ENCODE measurements around the gene CD200. TPM values are rescaled to one million over a fixed set of nuclear protein-coding genes. Genes with fewer than 3 reads are reported as not detected.

CD200 gene
- total RNA-seq, 1 experiment from 2014 or later = not detected

- no TSS peak for BruUV-seq (replicated peaks)
- intact Hi-C loops (cut with micrococcal nuclease) = no loop called here
- H3K27me3 ChIP-seq (ENCODE audit: low read length) = peaks cover 17% of the 10 kb centered on the region
- H3K4me2 ChIP-seq (ENCODE audit: low read length) = no peak overlapping the region
- H3K27ac ChIP-seq (ENCODE audit: low read length) = no peak overlapping the region
- no peaks in the 10 kb centered on the region for H3K79me2 ChIP-seq (ENCODE audit: low read length)
- H3K36me3 ChIP-seq (ENCODE audit: low read depth, low read length) = no peaks in the 10 kb centered on the region
- H3K4me1 ChIP-seq (ENCODE audit: insufficient read depth, low read length) = no peaks in the 10 kb centered on the region
- TF ChIP-seq EZH2phosphoT487 (IDR thresholded peaks at IDR 0.05; ENCODE audit: borderline replicate concordance, low read length) (no peak), CTCF (conservative IDR thresholded peaks at IDR 0.05; ENCODE audit: low read depth, low read length) (no peak), EZH2 (IDR thresholded peaks at IDR 0.05; ENCODE audit: low read length, unreplicated experiment) (no peak)
- no peaks in the 10 kb centered on the region for H3F3A ChIP-seq (ENCODE audit: low read length, unreplicated experiment)
- POLR2A ChIA-PET (ENCODE audit: unreplicated experiment) = no interaction called here
- H3K4me3 ChIP-seq (ENCODE audit: low read length) = no peak overlapping the region
- no peak for ATAC-seq
- CTCF ChIA-PET = no interaction called here
- no peak overlapping the region for H3K9ac ChIP-seq (ENCODE audit: low read length)
- peak; percentile 33 for DNase-seq
- no peaks in the 10 kb centered on the region for H4K20me1 ChIP-seq (ENCODE audit: low read length)
- H3K9me2 ChIP-seq (replicated peaks; ENCODE audit: low read length) = no peaks in the 10 kb centered on the region
- H2AFZ ChIP-seq (ENCODE audit: low read length) = no peak overlapping the region
- H3K9me3 ChIP-seq (ENCODE audit: low read length) = no peaks in the 10 kb centered on the region
These were observed 72.9 kb downstream of the CD200 start for GRCh38 chr3:112405845-112406244.

- intact Hi-C loops (cut with micrococcal nuclease) = no loop called here
- ATAC-seq (no peak), DNase-seq (no peak)
- Histone ChIP-seq H3K27me3 (ENCODE audit: low read length) (peaks cover 30% of the 10 kb centered on the region), H3K36me3 (ENCODE audit: low read depth, low read length) (no peaks in the 10 kb centered on the region), H3K9me3 (ENCODE audit: low read length) (no peaks in the 10 kb centered on the region), H3K4me1 (ENCODE audit: insufficient read depth, low read length) (no peaks in the 10 kb centered on the region), H3K4me2 (ENCODE audit: low read length) (no peak overlapping the region), H3K9me2 (replicated peaks; ENCODE audit: low read length) (no peaks in the 10 kb centered on the region), H3K27ac (ENCODE audit: low read length) (no peak overlapping the region), H3F3A (ENCODE audit: low read length, unreplicated experiment) (no peaks in the 10 kb centered on the region), H2AFZ (ENCODE audit: low read length) (no peak overlapping the region), H4K20me1 (ENCODE audit: low read length) (no peaks in the 10 kb centered on the region), H3K4me3 (ENCODE audit: low read length) (no peak overlapping the region), H3K9ac (ENCODE audit: low read length) (no peak overlapping the region), H3K79me2 (ENCODE audit: low read length) (no peaks in the 10 kb centered on the region)
- no TSS peak for BruUV-seq (replicated peaks)
- ChIA-PET CTCF (no interaction called here), POLR2A (ENCODE audit: unreplicated experiment) (interaction anchor here (0.6 kb wide), 1 partner anchor 88 kb away, joined by 8 read pairs; no protein-coding TSS in a partner anchor)
- TF ChIP-seq EZH2phosphoT487 (IDR thresholded peaks at IDR 0.05; ENCODE audit: borderline replicate concordance, low read length) (no peak), CTCF (conservative IDR thresholded peaks at IDR 0.05; ENCODE audit: low read depth, low read length) (no peak), EZH2 (IDR thresholded peaks at IDR 0.05; ENCODE audit: low read length, unreplicated experiment) (no peak)
These were observed 74.4 kb downstream of the CD200 start for GRCh38 chr3:112407214-112407887.

GRCh38 chr3:112407888-112408702 is 75.1 kb downstream of the CD200 start:
- CTCF ChIA-PET = no interaction called here
- no peak for DNase-seq
- TF ChIP-seq EZH2 (IDR thresholded peaks at IDR 0.05; ENCODE audit: low read length, unreplicated experiment) (no peak), CTCF (conservative IDR thresholded peaks at IDR 0.05; ENCODE audit: low read depth, low read length) (no peak), EZH2phosphoT487 (IDR thresholded peaks at IDR 0.05; ENCODE audit: borderline replicate concordance, low read length) (no peak)

More at GRCh38 chr3:112407888-112408702, 75.1 kb downstream of the CD200 start:
- Histone ChIP-seq H3K9me3 (ENCODE audit: low read length) (no peaks in the 10 kb centered on the region), H3K9ac (ENCODE audit: low read length) (no peak overlapping the region), H3K79me2 (ENCODE audit: low read length) (no peaks in the 10 kb centered on the region), H3K4me1 (ENCODE audit: insufficient read depth, low read length) (no peaks in the 10 kb centered on the region), H3K36me3 (ENCODE audit: low read depth, low read length) (no peaks in the 10 kb centered on the region), H3F3A (ENCODE audit: low read length, unreplicated experiment) (no peaks in the 10 kb centered on the region), H3K4me2 (ENCODE audit: low read length) (no peak overlapping the region), H3K9me2 (replicated peaks; ENCODE audit: low read length) (no peaks in the 10 kb centered on the region), H2AFZ (ENCODE audit: low read length) (no peak overlapping the region), H3K4me3 (ENCODE audit: low read length) (no peak overlapping the region), H4K20me1 (ENCODE audit: low read length) (no peaks in the 10 kb centered on the region), H3K27ac (ENCODE audit: low read length) (no peak overlapping the region), H3K27me3 (ENCODE audit: low read length) (peaks cover 37% of the 10 kb centered on the region)
- intact Hi-C loops (cut with micrococcal nuclease) = no loop called here
- BruUV-seq (replicated peaks) = no TSS peak
- no peak for ATAC-seq
- POLR2A ChIA-PET (ENCODE audit: unreplicated experiment) = no interaction called here

Measured in PC-3 (cell line).